Glutamatergic neuron (in vitro differentiated cells): ENCODE data around the gene DOC2A. TPM values are rescaled to one million over a fixed set of nuclear protein-coding genes. Genes with fewer than 3 reads are reported as not detected.

ENCODE experiments used
- DNase-seq: peaks from one replicate; pipeline ENCODE4 v3.0.0; 2022
- H3K27ac Mint-ChIP-seq: one replicate; pipeline ENCODE4 v1.8.0; 2020; ENCODE audit warnings: mild to moderate bottlenecking, mixed read lengths, inconsistent platforms; ENCODE audit not compliant: unreplicated experiment
- H3K27me3 Mint-ChIP-seq: one replicate; pipeline ENCODE4 v1.8.0; 2020; ENCODE audit warnings: mild to moderate bottlenecking, moderate library complexity, mixed read lengths, inconsistent platforms; ENCODE audit not compliant: unreplicated experiment
- H3K36me3 Mint-ChIP-seq: one replicate; pipeline ENCODE4 v1.8.0; 2020; ENCODE audit warnings: mild to moderate bottlenecking, mixed read lengths, inconsistent platforms; ENCODE audit not compliant: unreplicated experiment
- H3K4me1 Mint-ChIP-seq: one replicate; pipeline ENCODE4 v1.8.0; 2020; ENCODE audit warnings: mild to moderate bottlenecking, low read depth, mixed read lengths, inconsistent platforms; ENCODE audit not compliant: unreplicated experiment
- H3K4me3 Mint-ChIP-seq: one replicate; pipeline ENCODE4 v1.8.0; 2020; ENCODE audit warnings: mild to moderate bottlenecking, mixed read lengths, inconsistent platforms; ENCODE audit not compliant: unreplicated experiment
- H3K9me3 Mint-ChIP-seq: one replicate; pipeline ENCODE4 v1.8.0; 2020; ENCODE audit warnings: mild to moderate bottlenecking, moderate library complexity, mixed read lengths, inconsistent platforms; ENCODE audit not compliant: unreplicated experiment
- total RNA-seq: library from RNA; stranded (reverse); fragmentation: NEBNext Ultra II Directional; extraction: Animal tissue kit (Norgen Biotek cat#: 25700); gene quantifications from one replicate; pipeline ENCODE4 v1.2.1, GENCODE V29; 2021; ENCODE audit not compliant: unreplicated experiment
- TF ChIP-seq, protein P1 (sequence below): fragments of 200-600 bp; sonication (generic); IDR thresholded peaks from one replicate; pipeline ENCODE4 v1.5.0; 2021; ENCODE audit not compliant: partially characterized antibody, unreplicated experiment

The DOC2A gene
- total RNA-seq, 1 donor from 2014 or later, result 4.2 TPM

DNA sequence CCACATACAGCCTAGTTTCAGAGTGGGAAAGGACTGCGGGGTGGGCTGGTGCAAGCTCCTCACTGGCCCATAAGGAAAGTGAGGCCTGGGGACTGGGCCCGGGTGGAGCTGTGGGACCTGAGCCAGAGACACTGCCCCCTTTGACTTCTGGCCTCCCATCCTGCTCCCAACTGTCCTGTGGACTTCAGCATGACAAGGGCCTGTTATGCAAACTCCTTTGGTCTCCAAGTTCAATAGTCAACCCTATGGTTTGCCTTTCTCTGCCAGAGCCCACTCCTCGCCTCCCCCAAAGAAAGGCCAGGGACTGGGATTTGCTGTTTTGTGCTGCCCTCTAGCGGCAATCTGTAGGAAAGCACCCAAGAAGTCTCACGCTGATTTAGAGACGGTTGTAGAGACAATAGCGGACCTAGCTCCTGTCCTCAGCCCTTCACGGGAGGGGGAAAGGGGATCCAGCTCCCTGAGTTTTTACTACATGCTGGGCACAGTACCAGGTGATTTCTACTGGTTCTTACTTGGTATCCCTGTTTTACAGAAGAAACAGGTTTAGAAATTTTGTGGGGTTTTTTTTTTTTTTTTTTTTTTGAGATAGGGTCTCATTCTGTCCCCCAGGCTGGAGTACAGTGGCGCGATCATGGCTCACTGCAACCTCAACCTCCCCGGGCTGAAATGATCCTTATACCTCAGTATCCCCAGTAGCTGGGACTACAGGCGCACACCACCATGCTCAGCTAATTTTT lies 21.4 kb upstream of the DOC2A start:
- TF ChIP-seq, protein P1, sequence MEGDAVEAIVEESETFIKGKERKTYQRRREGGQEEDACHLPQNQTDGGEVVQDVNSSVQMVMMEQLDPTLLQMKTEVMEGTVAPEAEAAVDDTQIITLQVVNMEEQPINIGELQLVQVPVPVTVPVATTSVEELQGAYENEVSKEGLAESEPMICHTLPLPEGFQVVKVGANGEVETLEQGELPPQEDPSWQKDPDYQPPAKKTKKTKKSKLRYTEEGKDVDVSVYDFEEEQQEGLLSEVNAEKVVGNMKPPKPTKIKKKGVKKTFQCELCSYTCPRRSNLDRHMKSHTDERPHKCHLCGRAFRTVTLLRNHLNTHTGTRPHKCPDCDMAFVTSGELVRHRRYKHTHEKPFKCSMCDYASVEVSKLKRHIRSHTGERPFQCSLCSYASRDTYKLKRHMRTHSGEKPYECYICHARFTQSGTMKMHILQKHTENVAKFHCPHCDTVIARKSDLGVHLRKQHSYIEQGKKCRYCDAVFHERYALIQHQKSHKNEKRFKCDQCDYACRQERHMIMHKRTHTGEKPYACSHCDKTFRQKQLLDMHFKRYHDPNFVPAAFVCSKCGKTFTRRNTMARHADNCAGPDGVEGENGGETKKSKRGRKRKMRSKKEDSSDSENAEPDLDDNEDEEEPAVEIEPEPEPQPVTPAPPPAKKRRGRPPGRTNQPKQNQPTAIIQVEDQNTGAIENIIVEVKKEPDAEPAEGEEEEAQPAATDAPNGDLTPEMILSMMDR, result peak; percentile 86
- peaks cover 14% of the 10 kb centered on the region for H3K27me3 Mint-ChIP-seq

DNA sequence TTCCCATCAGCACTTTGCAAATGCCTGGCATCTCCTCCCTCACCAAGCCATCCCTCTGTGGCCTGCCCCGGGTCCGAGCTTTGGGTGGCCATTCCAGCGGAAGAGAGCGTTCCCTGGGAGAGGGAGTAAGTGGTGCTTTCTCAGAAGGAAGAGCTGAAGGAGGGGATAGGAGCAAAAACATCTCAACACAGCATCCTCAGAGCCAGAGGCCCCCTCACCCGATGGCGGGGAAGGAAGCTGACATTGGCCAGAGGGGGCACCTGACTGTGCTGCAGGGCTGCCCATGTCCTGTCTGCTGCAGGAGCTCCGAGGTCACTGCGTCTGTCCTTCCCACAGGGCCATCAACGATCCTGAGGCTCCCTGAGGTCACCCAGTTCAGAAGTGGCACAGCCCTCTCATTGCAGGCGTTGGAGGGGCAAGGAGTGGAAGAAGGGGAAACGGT lies 20.7 kb upstream of the DOC2A start:
- peaks cover 29% of the 10 kb centered on the region for H3K4me1 Mint-ChIP-seq
- H3K4me3 Mint-ChIP-seq, result peak overlapping the region; percentile 82
- H3K36me3 Mint-ChIP-seq, result no peaks in the 10 kb centered on the region
- TF ChIP-seq, protein P1, result no peak
- H3K27me3 Mint-ChIP-seq, result peaks cover 19% of the 10 kb centered on the region
- H3K27ac Mint-ChIP-seq, result peak overlapping the region; percentile 72
- H3K9me3 Mint-ChIP-seq, result peaks cover 7% of the 10 kb centered on the region
- no peak for DNase-seq

More for the DNA sequence above, 21.4 kb upstream of the DOC2A start:
- Mint-ChIP-seq H3K36me3 (no peaks in the 10 kb centered on the region), H3K27ac (peak overlapping the region; percentile 77), H3K9me3 (peaks cover 6% of the 10 kb centered on the region), H3K4me1 (peaks cover 25% of the 10 kb centered on the region), H3K4me3 (peak overlapping the region; percentile 78)
- DNase-seq, result peak; percentile 81

DNA sequence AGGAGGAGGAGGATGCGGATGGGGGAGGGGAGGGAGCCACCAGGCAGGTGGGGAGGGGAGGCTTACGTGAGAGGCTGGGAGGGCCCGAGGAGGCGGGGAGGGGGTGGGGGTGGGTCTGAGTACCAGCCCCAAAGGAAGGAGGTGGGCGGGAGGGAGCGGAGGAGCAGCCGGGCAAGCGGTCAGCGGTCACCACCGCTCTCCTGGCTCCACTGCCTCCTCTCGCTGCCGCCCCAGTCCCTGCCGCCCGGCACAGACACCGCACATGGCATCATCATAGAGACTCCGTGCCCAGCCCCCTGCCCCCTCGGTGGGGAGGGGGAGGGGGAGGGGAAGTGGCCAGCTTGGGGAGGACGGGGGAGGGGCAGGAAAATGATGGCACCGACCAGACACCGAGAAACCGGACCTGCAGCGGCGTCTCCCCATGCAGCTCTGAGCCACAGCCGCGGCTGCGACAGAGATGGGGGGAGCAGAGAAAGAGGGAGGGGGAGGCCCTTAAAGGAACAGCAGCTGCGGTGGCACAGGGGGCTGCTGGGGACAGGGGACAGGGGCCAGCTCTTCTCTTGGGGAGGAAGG lies 20.1 kb upstream of the DOC2A start, which contains the start of gene TLCD3B:
Gene TLCD3B, minus strand, starts transcription at position 431 of the 573 bp plus-strand sequence. CDS start 744 bp downstream, outside the sequence.
- Mint-ChIP-seq H3K4me3 (peak within 1 kb of the TSS; percentile 93), H3K27ac (peak within 1 kb of the TSS; percentile 91), H3K9me3 (peaks cover 7% of the 10 kb centered on the region), H3K27me3 (peaks cover 19% of the 10 kb centered on the region), H3K36me3 (no peaks in the 10 kb centered on the region), H3K4me1 (peaks cover 29% of the 10 kb centered on the region)
- DNase-seq, result peak; percentile 79
- TF ChIP-seq, protein P1, result no peak

DNA sequence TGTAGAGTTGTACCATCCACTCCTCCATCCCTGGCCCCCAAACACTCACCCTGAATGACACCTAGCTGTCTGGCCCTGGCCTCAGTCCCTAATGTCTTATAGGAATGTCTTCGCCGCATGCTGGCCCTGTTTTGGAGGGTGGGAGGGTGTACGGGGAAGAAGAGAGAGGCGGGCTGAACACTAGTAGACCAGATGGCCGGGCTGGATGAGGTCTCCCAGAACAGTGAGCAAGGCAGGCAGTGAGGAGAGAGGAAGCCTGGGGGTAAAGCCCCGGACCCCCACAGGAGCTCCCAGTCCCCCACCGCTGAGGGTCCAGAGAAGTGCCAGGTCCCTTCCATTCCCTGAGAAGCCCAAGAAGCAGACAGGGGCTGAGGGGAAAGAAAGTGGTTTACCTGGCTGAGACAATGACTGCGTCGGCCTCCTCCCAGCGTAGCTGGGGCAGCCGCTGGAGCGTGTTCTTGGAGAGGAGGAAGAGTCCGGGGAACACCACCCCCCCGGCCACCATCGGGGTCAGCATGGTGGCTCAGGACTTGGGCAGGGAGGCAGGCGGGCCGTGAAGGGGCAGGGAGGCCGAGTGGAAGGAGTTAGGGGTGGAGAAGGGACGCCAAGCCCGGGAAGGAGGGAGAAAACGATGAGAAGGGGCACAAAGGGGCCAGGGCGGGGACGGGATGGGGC lies 19.3 kb upstream of the DOC2A start:
- Mint-ChIP-seq H3K27ac (peak overlapping the region; percentile 91), H3K4me3 (peak overlapping the region; percentile 93), H3K27me3 (peaks cover 19% of the 10 kb centered on the region), H3K4me1 (peaks cover 29% of the 10 kb centered on the region), H3K9me3 (peaks cover 7% of the 10 kb centered on the region), H3K36me3 (no peaks in the 10 kb centered on the region)
- TF ChIP-seq, protein P1, result no peak
- peak; percentile 40 for DNase-seq
